Breast epithelium (tissue), 3 donors: ENCODE results near the gene OPCML.

Source experiments
- POLR2A ChIP-seq: fragments of 450-650 bp; IDR thresholded peaks from one replicate; pipeline ENCODE4 v1.6.1; 2016; ENCODE audit warnings: antibody characterized with exemption, mild to moderate bottlenecking, moderate library complexity
- POLR2AphosphoS5 ChIP-seq, 3 donors: sonication (generic); formaldehyde crosslinking; IDR thresholded peaks; one replicate each; pipeline ENCODE4 v1.6.1; 2017; ENCODE audit warnings: antibody characterized with exemption in 3 of 3
- TF ChIP-seq, protein P1 (sequence below), 3 donors: fragments of 450-650 bp; IDR thresholded peaks; one replicate each; pipeline ENCODE4 v1.5.1; 2016 to 2017; ENCODE audit warnings: antibody characterized with exemption in 3 of 3, mild to moderate bottlenecking in 3 of 3, moderate library complexity in 3 of 3

DNA sequence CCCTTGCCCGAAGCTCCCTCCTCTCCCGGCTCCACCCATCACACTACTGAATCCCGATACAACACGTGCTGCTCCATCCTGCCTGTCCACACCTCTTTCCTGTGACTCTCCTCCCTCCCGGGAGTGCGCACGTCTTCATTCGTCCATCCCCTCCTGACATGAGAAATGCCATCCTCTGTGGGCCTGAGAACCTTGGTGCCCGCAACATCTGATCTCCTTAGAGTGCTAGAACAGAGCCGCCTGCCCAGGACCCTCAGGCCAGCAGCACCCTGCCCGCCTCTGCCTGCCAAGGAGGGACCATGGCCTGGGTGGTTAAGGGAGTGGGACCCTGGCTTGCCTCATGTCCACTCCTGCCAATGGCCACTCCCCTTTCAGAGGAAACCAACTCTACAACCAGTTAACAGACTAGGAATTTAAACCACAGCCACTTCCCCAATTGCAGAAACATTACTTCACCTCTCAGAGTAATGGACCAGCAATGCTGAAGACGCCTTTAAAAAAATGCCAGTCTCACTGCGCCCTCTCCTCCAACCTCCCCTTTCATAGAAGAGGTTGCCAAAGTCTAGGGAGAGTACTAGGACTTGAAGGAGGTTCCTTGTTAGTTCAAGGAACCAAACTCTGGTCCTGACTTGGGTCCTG lies 466.3 kb downstream of the OPCML start:
- TF ChIP-seq POLR2AphosphoS5 (IDR thresholded peaks at IDR 0.05): no peak
- no peak for TF ChIP-seq POLR2A
- TF ChIP-seq, protein P1, sequence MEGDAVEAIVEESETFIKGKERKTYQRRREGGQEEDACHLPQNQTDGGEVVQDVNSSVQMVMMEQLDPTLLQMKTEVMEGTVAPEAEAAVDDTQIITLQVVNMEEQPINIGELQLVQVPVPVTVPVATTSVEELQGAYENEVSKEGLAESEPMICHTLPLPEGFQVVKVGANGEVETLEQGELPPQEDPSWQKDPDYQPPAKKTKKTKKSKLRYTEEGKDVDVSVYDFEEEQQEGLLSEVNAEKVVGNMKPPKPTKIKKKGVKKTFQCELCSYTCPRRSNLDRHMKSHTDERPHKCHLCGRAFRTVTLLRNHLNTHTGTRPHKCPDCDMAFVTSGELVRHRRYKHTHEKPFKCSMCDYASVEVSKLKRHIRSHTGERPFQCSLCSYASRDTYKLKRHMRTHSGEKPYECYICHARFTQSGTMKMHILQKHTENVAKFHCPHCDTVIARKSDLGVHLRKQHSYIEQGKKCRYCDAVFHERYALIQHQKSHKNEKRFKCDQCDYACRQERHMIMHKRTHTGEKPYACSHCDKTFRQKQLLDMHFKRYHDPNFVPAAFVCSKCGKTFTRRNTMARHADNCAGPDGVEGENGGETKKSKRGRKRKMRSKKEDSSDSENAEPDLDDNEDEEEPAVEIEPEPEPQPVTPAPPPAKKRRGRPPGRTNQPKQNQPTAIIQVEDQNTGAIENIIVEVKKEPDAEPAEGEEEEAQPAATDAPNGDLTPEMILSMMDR (IDR thresholded peaks at IDR 0.05): no peak
